Fibroblast of the aortic adventitia (primary cell): ENCODE measurements around the gene PROK1. TPM values are rescaled to one million over a fixed set of nuclear protein-coding genes. Genes with fewer than 3 reads are reported as not detected.

Source experiments
- DNase-seq: peaks from one replicate; pipeline ENCODE4 v3.0.0-alpha.2; 2010; ENCODE audit warnings: low read depth
- H3K4me3 ChIP-seq: 2 replicates; pipeline ENCODE4 v1.5.1; 2011; ENCODE audit warnings: low read depth, mild to moderate bottlenecking, control low read depth, low read length, moderate library complexity
- total RNA-seq: library from RNA; depleted of rRNA; stranded (reverse); fragments of >200 nt; gene quantifications from 2 replicates; pipeline ENCODE4 v1.2.3, GENCODE V29; 2012; ENCODE audit warnings: low replicate concordance
- TF ChIP-seq, protein P1 (sequence below): IDR thresholded peaks from 2 replicates; pipeline ENCODE4 v1.5.1; 2011; ENCODE audit warnings: mild to moderate bottlenecking, low read length, control low read depth, inconsistent platforms; ENCODE audit not compliant: insufficient read depth

The PROK1 gene
- total RNA-seq, 1 donor = not detected

DNA sequence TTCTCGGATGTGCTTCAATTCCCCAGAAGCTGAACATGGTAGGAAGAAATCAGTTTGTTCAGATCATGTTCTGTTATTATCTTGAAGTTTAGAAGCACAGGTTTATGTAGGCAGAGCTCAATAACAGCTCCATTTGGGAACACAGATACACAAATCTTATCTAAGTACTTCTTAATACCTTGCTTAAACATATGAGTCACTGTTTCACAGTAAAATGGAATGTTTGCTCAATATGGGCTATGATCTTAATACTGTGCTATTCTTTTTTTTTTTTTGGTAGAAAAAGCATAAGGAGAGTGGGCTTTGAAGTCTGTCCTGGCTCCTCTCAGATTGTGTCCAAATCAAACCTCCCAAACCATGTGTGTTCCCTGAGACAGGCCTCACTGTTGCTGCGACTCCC is 13.4 kb downstream of the PROK1 start:
- TF ChIP-seq, protein P1, sequence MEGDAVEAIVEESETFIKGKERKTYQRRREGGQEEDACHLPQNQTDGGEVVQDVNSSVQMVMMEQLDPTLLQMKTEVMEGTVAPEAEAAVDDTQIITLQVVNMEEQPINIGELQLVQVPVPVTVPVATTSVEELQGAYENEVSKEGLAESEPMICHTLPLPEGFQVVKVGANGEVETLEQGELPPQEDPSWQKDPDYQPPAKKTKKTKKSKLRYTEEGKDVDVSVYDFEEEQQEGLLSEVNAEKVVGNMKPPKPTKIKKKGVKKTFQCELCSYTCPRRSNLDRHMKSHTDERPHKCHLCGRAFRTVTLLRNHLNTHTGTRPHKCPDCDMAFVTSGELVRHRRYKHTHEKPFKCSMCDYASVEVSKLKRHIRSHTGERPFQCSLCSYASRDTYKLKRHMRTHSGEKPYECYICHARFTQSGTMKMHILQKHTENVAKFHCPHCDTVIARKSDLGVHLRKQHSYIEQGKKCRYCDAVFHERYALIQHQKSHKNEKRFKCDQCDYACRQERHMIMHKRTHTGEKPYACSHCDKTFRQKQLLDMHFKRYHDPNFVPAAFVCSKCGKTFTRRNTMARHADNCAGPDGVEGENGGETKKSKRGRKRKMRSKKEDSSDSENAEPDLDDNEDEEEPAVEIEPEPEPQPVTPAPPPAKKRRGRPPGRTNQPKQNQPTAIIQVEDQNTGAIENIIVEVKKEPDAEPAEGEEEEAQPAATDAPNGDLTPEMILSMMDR = no peak
- DNase-seq = peak; percentile 82
- no peak overlapping the region for H3K4me3 ChIP-seq

DNA sequence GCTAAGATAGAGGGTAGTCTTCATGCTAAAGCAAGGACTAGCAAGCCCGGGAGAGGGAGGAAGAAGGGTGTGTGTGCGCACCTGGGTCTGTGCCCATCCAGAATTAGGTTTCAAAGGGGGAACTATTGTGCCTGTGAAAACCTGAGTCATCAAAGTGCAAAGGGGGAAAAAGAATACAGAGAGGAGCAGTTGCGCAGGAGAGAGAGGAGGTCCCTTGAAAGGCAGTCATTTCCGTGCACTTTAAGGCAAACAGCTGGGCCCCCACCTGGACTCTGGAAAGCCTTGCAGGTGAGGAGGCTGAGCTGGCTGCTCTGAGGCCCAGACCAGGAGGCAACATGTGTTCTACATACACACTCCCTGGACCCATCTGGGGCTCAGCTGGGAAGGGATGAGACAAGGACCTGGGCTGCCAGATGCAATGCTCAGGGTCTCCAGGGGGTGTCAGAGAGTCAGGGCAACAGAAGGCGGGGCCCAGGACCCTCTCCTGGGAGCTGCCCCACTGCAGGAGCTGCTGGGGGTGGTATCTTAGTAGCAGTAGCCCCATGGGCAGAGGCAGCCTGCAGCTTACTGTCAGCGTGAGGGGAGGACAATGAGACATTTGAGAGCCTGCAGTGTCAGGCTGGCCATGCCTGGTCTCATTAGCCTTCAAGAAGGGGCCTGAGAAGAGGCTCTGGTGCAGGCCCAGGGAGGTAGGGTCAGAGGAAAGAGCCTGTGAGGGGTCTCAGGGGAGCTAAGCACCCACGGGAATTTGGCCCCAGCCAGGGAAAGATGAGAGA is 14.3 kb downstream of the PROK1 start:
- H3K4me3 ChIP-seq = no peak overlapping the region
- no peak for DNase-seq
- TF ChIP-seq, protein P1 = no peak

DNA sequence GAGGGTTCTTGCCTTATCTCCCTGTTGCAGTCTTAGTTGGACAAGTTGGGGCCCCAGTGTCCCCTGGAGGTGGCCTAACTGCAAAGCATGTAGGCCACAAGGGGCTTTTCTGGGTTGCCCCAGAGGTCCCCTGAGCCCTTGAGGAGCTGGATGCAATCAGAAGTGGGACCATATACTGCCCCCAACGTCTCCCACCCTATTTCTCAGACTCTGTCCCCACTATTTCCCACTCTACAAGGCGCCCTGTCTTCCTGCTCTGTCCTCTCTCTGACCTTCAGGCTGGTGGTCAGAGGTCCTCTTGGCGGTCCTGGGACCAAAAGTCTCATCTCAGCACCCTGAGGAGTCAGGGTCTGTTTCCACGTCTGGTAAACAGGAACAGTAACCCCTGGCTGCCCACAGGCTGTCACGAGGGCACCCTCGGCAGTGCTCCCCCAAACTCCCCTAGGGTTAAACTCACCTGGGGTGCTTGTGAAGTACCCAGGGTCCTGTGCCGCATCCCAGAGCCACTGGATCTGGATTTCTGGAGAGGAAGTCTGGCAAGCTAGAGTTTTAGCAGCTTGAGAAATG is 14.9 kb downstream of the PROK1 start:
- TF ChIP-seq, protein P1 = no peak
- DNase-seq = no peak
- H3K4me3 ChIP-seq = no peak overlapping the region

DNA sequence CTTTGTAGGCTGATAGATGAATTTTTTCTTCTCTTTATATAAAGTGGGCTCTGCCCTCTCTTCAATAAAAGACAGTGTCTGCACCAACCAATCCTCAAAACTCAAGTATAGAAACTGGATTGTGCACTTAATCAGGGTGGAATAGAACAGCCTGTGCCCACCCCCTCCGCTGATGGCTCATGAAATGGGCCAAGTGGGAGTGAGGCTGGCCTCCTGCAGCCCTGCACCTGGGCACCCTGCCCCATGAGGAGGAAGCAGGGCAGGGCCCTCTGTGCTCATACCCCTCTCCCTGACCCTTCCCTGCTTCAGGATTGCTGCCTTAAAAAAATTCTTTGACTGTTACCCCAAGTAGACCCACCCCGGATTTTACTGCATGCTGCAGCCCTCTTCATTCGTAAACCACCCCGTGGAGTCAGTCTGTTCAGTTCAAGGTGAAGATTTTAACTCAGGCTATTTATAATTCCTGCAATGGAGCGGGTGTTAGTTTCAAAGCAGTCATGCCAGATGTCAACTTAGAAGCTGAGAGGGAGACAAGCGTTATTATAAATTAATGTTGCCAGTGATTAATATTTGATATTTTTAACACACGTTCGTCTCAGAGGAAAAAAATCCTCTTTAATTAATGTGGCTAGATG is 15.8 kb downstream of the PROK1 start:
- TF ChIP-seq, protein P1 = no peak
- DNase-seq = no peak
- no peak overlapping the region for H3K4me3 ChIP-seq

DNA sequence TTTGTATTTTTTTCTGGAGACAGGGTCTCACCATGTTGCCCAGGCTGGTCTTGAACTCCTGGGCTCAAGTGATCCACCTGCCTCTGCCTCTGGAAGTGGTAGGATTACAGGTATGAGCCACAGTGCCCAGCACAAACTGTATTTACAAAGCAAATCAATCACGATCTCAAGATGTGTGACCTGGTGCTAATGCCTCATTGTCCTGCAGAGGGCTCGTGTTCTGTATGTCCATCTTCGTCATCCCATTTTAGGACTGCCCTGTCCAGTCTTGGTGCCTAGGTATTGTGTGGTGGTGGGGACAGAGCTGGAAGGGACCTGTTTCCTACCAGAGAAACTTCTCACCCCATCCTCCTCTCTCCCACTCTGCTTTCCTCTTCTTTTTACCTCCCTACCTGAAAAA is 20.2 kb downstream of the PROK1 start:
- DNase-seq = no peak
- no peak overlapping the region for H3K4me3 ChIP-seq
- TF ChIP-seq, protein P1 = no peak

DNA sequence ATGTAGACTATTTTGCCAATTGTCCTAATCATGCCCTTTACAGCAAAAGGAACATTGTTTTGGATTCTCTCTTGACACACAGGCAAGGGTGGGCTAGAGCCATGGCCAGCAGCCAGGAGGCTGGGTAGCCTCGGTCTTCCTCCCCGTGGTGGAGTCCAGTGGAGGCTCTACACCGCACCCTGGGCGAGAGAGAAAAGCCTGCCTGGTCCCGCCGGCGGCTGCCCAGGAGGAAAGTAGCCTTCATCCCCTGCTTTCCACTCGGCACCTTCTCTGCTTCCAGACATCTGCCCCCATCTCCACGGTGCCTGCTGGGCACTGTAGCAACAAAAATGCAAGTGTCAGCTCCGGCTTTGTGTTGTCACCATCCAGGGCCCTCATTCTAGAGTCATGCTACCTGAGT is 21.6 kb downstream of the PROK1 start:
- TF ChIP-seq, protein P1 = no peak
- no peak overlapping the region for H3K4me3 ChIP-seq
- DNase-seq = no peak
